ENCODE results near the gene MPHOSPH10. TPM values are rescaled to one million over a fixed set of nuclear protein-coding genes. Genes with fewer than 3 reads are reported as not detected.
"Not testable (repeated sequence)": the region's sequence is repeated elsewhere in the genome, so short reads cannot be mapped to it uniquely, and the experiment has no call there.

MPHOSPH10 gene
- polyA plus RNA-seq, 1 of the 3 experiments (the other 2 are of a cell fraction) = 8.7 TPM

DNA sequence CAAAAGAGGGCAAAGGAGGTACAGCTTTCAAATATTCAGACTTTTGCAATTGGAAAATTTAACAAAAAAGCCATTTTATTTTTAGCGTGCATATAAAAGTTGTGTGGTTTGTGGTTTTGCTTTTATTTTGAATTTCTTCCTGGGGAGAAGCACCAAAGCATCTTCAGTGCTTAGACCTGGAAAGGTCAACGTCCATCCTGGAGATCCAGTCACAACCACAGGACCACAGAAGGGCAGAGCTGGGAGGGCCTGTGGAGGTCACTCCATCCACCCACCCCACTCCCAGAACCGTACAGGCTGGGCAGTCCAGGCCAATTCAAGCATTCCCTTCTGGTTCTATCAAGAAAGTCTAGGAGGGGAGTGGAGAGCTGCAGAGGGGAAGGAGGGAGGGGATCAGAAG is 43.8 kb downstream of the MPHOSPH10 start:
- Histone ChIP-seq H3F3A (replicated peaks; ENCODE audit: insufficient read depth) (no peaks in the 10 kb centered on the region), H3K4me3 (ENCODE audit: low read depth in 2 of 2, low read length in 1 of 2) (no peak overlapping the region), H4K20me1 (ENCODE audit: insufficient read depth) (no peaks in the 10 kb centered on the region), H3K79me2 (ENCODE audit: insufficient read depth) (no peaks in the 10 kb centered on the region), H2AFZ (ENCODE audit: low read depth) (no peak overlapping the region), H3K9me3 (no peaks in the 10 kb centered on the region), H3K36me3 (replicated peaks in 1 of 2; ENCODE audit: control insufficient read depth in 1 of 2, insufficient read depth in 2 of 2, low read length in 1 of 2) (no peaks in the 10 kb centered on the region), H3K4me2 (no peak overlapping the region), H3K27me3 (ENCODE audit: insufficient read depth) (peaks cover 16% of the 10 kb centered on the region), H3K9me2 (no peaks in the 10 kb centered on the region), H3K27ac (ENCODE audit: low read depth in 2 of 2, low read length in 1 of 2) (no peak overlapping the region), H3K9ac (no peak overlapping the region), H3K4me1 (ENCODE audit: control insufficient read depth in 1 of 2, insufficient read depth in 2 of 2, low read depth in 1 of 2, low read length in 1 of 2) (no peaks in the 10 kb centered on the region)
- WGBS (ENCODE audit: low lambda C conversion rate) = 42% methylated on average over 3 of the region's 3 CpGs
- POLR2A ChIA-PET = no interaction called here
- CTCF ChIA-PET = interaction anchor here (1.0 to 2.0 kb wide), 3 partner anchors 12 to 50 kb away, joined by 3 to 5 read pairs (median 5); no protein-coding TSS in a partner anchor
- DNase-seq = no peak
- TF ChIP-seq SMC3 (IDR thresholded peaks at IDR 0.05; ENCODE audit: low read depth, low read length) (no peak), NRF1 (IDR thresholded peaks at IDR 0.05; ENCODE audit: low read depth, low read length) (no peak), JUND (IDR thresholded peaks at IDR 0.05) (no peak), RFX5 (IDR thresholded peaks at IDR 0.05; ENCODE audit: low read length) (no peak), USF2 (IDR thresholded peaks at IDR 0.05; ENCODE audit: borderline replicate concordance, low read depth, low read length) (no peak), GATA2 (CRISPR knock-in tag; IDR thresholded peaks at IDR 0.05) (no peak), ELF1 (IDR thresholded peaks at IDR 0.05) (no peak)

- H3K4me3 ChIP-seq (ENCODE audit: low read depth in 2 of 2, low read length in 1 of 2); H2AFZ ChIP-seq (ENCODE audit: low read depth); H3K4me2 ChIP-seq; H3K9me2 ChIP-seq; H4K20me1 ChIP-seq (ENCODE audit: insufficient read depth); DNase-seq; H3K9me3 ChIP-seq; H3K9ac ChIP-seq; CTCF ChIA-PET; H3K4me1 ChIP-seq (ENCODE audit: control insufficient read depth in 1 of 2, insufficient read depth in 2 of 2, low read depth in 1 of 2, low read length in 1 of 2); H3K36me3 ChIP-seq (replicated peaks in 1 of 2; ENCODE audit: control insufficient read depth in 1 of 2, insufficient read depth in 2 of 2, low read length in 1 of 2); H3F3A ChIP-seq (replicated peaks; ENCODE audit: insufficient read depth); H3K27ac ChIP-seq (ENCODE audit: low read depth in 2 of 2, low read length in 1 of 2); POLR2A ChIA-PET; H3K79me2 ChIP-seq (ENCODE audit: insufficient read depth): not testable (repeated sequence)
- H3K27me3 ChIP-seq (ENCODE audit: insufficient read depth) = peaks cover 13% of the 10 kb centered on the region; the same call in 1 of the 2 replicates
- WGBS (ENCODE audit: low lambda C conversion rate) = 47% methylated on average over 8 of the region's 8 CpGs
Measured at GRCh38 chr2:71178836-71179235, 48.4 kb downstream of the MPHOSPH10 start.

DNA sequence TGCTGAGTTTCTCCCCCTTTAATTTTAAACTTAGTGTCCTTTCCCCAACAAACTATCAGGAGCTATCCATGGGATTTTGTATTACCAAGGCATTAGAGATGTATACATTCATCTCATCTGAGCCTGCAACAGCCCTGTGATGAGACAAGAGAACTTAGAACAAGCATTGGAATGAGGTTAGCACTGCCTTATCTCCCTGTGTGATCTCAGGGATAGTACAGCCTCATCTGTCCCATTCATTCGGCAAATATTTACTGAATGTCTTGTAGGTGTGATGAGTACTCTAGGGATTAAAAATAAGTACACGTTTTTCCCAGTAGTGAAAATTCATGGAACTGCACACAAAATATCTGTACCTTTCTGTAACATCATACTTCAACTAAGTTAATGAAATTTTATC is 50.9 kb downstream of the MPHOSPH10 start:
- Histone ChIP-seq H3K9me2 (no peaks in the 10 kb centered on the region), H3K9me3 (no peaks in the 10 kb centered on the region), H3K4me1 (ENCODE audit: control insufficient read depth in 1 of 2, insufficient read depth in 2 of 2, low read depth in 1 of 2, low read length in 1 of 2) (no peaks in the 10 kb centered on the region), H3F3A (replicated peaks; ENCODE audit: insufficient read depth) (no peaks in the 10 kb centered on the region), H3K27me3 (ENCODE audit: insufficient read depth) (peaks cover 13% of the 10 kb centered on the region; the same call in 1 of the 2 replicates), H3K4me3 (ENCODE audit: low read depth in 2 of 2, low read length in 1 of 2) (no peak overlapping the region), H3K4me2 (no peak overlapping the region), H3K27ac (ENCODE audit: low read depth in 2 of 2, low read length in 1 of 2) (no peak overlapping the region), H3K36me3 (replicated peaks in 1 of 2; ENCODE audit: control insufficient read depth in 1 of 2, insufficient read depth in 2 of 2, low read length in 1 of 2) (no peaks in the 10 kb centered on the region), H2AFZ (ENCODE audit: low read depth) (no peak overlapping the region), H4K20me1 (ENCODE audit: insufficient read depth) (no peaks in the 10 kb centered on the region), H3K9ac (no peak overlapping the region), H3K79me2 (ENCODE audit: insufficient read depth) (no peaks in the 10 kb centered on the region)
- no peak for DNase-seq
- ChIA-PET CTCF (interaction anchor here (0.6 to 1.0 kb wide), 3 partner anchors 10 to 329 kb away, joined by 3 to 4 read pairs (median 3); no protein-coding TSS in a partner anchor), POLR2A (no interaction called here)
- TF ChIP-seq RAD21 (IDR thresholded peaks at IDR 0.05; ENCODE audit: low read length) = no peak
- TF ChIP-seq SIN3A (IDR thresholded peaks at IDR 0.05; ENCODE audit: borderline replicate concordance, low read depth, low read length) = no peak
- TF ChIP-seq MXI1 (IDR thresholded peaks at IDR 0.05; ENCODE audit: low read depth, low read length) = no peak
- TF ChIP-seq, protein P1, sequence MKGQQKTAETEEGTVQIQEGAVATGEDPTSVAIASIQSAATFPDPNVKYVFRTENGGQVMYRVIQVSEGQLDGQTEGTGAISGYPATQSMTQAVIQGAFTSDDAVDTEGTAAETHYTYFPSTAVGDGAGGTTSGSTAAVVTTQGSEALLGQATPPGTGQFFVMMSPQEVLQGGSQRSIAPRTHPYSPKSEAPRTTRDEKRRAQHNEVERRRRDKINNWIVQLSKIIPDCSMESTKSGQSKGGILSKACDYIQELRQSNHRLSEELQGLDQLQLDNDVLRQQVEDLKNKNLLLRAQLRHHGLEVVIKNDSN (IDR thresholded peaks at IDR 0.05; ENCODE audit: borderline replicate concordance, low read depth) = no peak
- TF ChIP-seq NRF1 (IDR thresholded peaks at IDR 0.05; ENCODE audit: low read depth, low read length) = no peak
- no peak for TF ChIP-seq CTCF (IDR thresholded peaks at IDR 0.05)
- no peak for TF ChIP-seq TEAD4 (IDR thresholded peaks at IDR 0.05; ENCODE audit: borderline replicate concordance, insufficient read depth)
- no peak for TF ChIP-seq YY1 (IDR thresholded peaks at IDR 0.05; ENCODE audit: low read depth)
- TF ChIP-seq IRF3 (IDR thresholded peaks at IDR 0.05; ENCODE audit: low read depth, low read length) = no peak
- TF ChIP-seq FOSL2 (IDR thresholded peaks at IDR 0.05; ENCODE audit: borderline replicate concordance, low read depth) = no peak
- TF ChIP-seq GABPA (IDR thresholded peaks at IDR 0.05; ENCODE audit: low read depth) = no peak
- TF ChIP-seq RXRA (IDR thresholded peaks at IDR 0.05; ENCODE audit: borderline replicate concordance, low read depth) = no peak
- 29% methylated on average over 2 of the region's 2 CpGs for WGBS (ENCODE audit: low lambda C conversion rate)

Data from SK-N-SH (cell line).